HG02588 (cell line): ENCODE results near the gene AFG1L.
A peak's percentile ranks its signal among the peaks of the same experiment; 100 is the strongest.
"Not testable (repeated sequence)": the region's sequence is repeated elsewhere in the genome, so short reads cannot be mapped to it uniquely, and the experiment has no call there.

Experiments used
- ATAC-seq: cut with Tn5 transposase; IDR thresholded peaks from one replicate; pipeline ENCODE4 v1.9.1; 2021; ENCODE audit warnings: mild to moderate bottlenecking, moderate library complexity; ENCODE audit not compliant: unreplicated experiment

The AFG1L gene

GRCh38 chr6:108507316-108507715 lies 212.5 kb downstream of the AFG1L start:
- ATAC-seq, result no peak

GRCh38 chr6:108510461-108511319 lies 215.8 kb downstream of the AFG1L start:
- ATAC-seq, result no peak

GRCh38 chr6:108518714-108519576 lies 224.1 kb downstream of the AFG1L start:
- no peak for ATAC-seq

GRCh38 chr6:108521616-108522107 lies 226.8 kb downstream of the AFG1L start:
- ATAC-seq, result no peak

- no peak for ATAC-seq
These were observed 228.8 kb downstream of the AFG1L start for GRCh38 chr6:108523697-108524096.

- no peak for ATAC-seq
These were observed 229.8 kb downstream of the AFG1L start for GRCh38 chr6:108524528-108525248.

- ATAC-seq, result no peak
These were observed 231.9 kb downstream of the AFG1L start for GRCh38 chr6:108526739-108527174.

- no peak for ATAC-seq
These were observed 234.0 kb downstream of the AFG1L start for GRCh38 chr6:108528878-108529277.

GRCh38 chr6:108531332-108531731 lies 236.5 kb downstream of the AFG1L start:
- ATAC-seq, result no peak

GRCh38 chr6:108535114-108535742 lies 240.4 kb downstream of the AFG1L start:
- no peak for ATAC-seq

- not testable (repeated sequence) for ATAC-seq
These were observed 241.2 kb downstream of the AFG1L start for GRCh38 chr6:108535920-108536535.

- ATAC-seq, result peak; percentile 83
These were observed 247.2 kb downstream of the AFG1L start for GRCh38 chr6:108541843-108542759.

- ATAC-seq, result no peak
These were observed 248.5 kb downstream of the AFG1L start for GRCh38 chr6:108543175-108543940.

GRCh38 chr6:108544606-108545005 lies 249.8 kb downstream of the AFG1L start:
- ATAC-seq, result no peak

GRCh38 chr6:108546079-108547049 lies 251.5 kb downstream of the AFG1L start:
- no peak for ATAC-seq

GRCh38 chr6:108549241-108549640 lies 254.4 kb downstream of the AFG1L start:
- no peak for ATAC-seq

GRCh38 chr6:108549741-108550140 lies 254.9 kb downstream of the AFG1L start:
- no peak for ATAC-seq
